Astrocyte (in vitro differentiated cells and primary cell): Measurements from ENCODE around the gene PHKA1. TPM values are rescaled to one million over a fixed set of nuclear protein-coding genes. Genes with fewer than 3 reads are reported as not detected.

Source experiments
- DNase-seq: peaks from one replicate; pipeline ENCODE4 v3.0.0-alpha.2; 2010; ENCODE audit warnings: low read depth
- FAIRE-seq: peaks from 2 replicates; lab custom pipeline; 2011; peaks lifted over from hg19 to GRCh38; lab: Jason Lieb, UNC
- H2AFZ ChIP-seq: 2 replicates; pipeline ENCODE4 v1.6.0; 2012; ENCODE audit warnings: low read depth, low read length, inconsistent platforms
- H3K27ac ChIP-seq: 2 replicates; pipeline ENCODE4 v1.5.1; 2011; ENCODE audit warnings: low read depth, low read length, inconsistent platforms
- H3K27me3 ChIP-seq: 2 replicates; pipeline ENCODE4 v1.6.0; 2011; ENCODE audit warnings: low read length, inconsistent platforms; ENCODE audit not compliant: insufficient read depth
- H3K36me3 ChIP-seq: 2 replicates; pipeline ENCODE4 v1.5.1; 2011; ENCODE audit warnings: low read length, inconsistent platforms; ENCODE audit not compliant: insufficient read depth
- H3K4me1 ChIP-seq: 2 replicates; pipeline ENCODE4 v1.5.1; 2011; ENCODE audit warnings: low read length, inconsistent platforms; ENCODE audit not compliant: insufficient read depth
- H3K4me2 ChIP-seq: 2 replicates; pipeline ENCODE4 v1.6.0; 2012; ENCODE audit warnings: low read length, inconsistent platforms
- H3K4me3 ChIP-seq: 2 replicates; pipeline ENCODE4 v1.5.1; 2011; ENCODE audit warnings: low read depth, mild to moderate bottlenecking, low read length, inconsistent platforms; ENCODE audit not compliant: insufficient read depth
- H3K79me2 ChIP-seq: 2 replicates; pipeline ENCODE4 v1.6.0; 2012; ENCODE audit warnings: mild to moderate bottlenecking, low read length, inconsistent platforms; ENCODE audit not compliant: insufficient read depth
- H3K9ac ChIP-seq: 2 replicates; pipeline ENCODE4 v1.6.0; 2012; ENCODE audit warnings: mild to moderate bottlenecking, low read length, inconsistent platforms
- H3K9me3 ChIP-seq: 2 replicates; pipeline ENCODE4 v1.5.1; 2012; ENCODE audit warnings: low read depth, mild to moderate bottlenecking, low read length, inconsistent platforms; ENCODE audit not compliant: insufficient read depth
- H4K20me1 ChIP-seq: 2 replicates; pipeline ENCODE4 v1.6.0; 2012; ENCODE audit warnings: low read length, inconsistent platforms; ENCODE audit not compliant: insufficient read depth
- H3K27ac Mint-ChIP-seq: one replicate; pipeline ENCODE4 v1.8.0; 2021; ENCODE audit warnings: mild to moderate bottlenecking, mixed read lengths; ENCODE audit not compliant: unreplicated experiment
- H3K27me3 Mint-ChIP-seq: one replicate; pipeline ENCODE4 v1.8.0; 2021; ENCODE audit warnings: low read depth, mixed read lengths; ENCODE audit not compliant: unreplicated experiment
- H3K36me3 Mint-ChIP-seq: one replicate; pipeline ENCODE4 v1.8.0; 2021; ENCODE audit warnings: low read depth, mixed read lengths; ENCODE audit not compliant: unreplicated experiment
- H3K4me1 Mint-ChIP-seq: one replicate; pipeline ENCODE4 v1.8.0; 2021; ENCODE audit warnings: low read depth, mixed read lengths; ENCODE audit not compliant: unreplicated experiment
- H3K4me3 Mint-ChIP-seq: one replicate; pipeline ENCODE4 v1.8.0; 2021; ENCODE audit warnings: mild to moderate bottlenecking, moderate library complexity, mixed read lengths; ENCODE audit not compliant: unreplicated experiment
- H3K9me3 Mint-ChIP-seq: one replicate; pipeline ENCODE4 v1.8.0; 2021; ENCODE audit warnings: mild to moderate bottlenecking, mixed read lengths; ENCODE audit not compliant: unreplicated experiment
- EZH2 ChIP-seq: IDR thresholded peaks from 2 replicates; pipeline ENCODE4 v1.6.1; 2012; ENCODE audit warnings: mild to moderate bottlenecking, low read length, inconsistent platforms; ENCODE audit not compliant: insufficient read depth
- total RNA-seq: library from RNA; stranded (reverse); gene quantifications from 2 replicates; pipeline ENCODE4 v1.2.1, GENCODE V29; 2021
- TF ChIP-seq, protein P1 (sequence below): IDR thresholded peaks from 2 replicates; pipeline ENCODE4 v1.5.1; 2011; ENCODE audit warnings: low read depth, mild to moderate bottlenecking, inconsistent platforms, low read length, moderate library complexity; ENCODE audit not compliant: insufficient read depth

PHKA1 gene
- total RNA-seq, 1 donor from 2014 or later, result 7.5 TPM

DNA sequence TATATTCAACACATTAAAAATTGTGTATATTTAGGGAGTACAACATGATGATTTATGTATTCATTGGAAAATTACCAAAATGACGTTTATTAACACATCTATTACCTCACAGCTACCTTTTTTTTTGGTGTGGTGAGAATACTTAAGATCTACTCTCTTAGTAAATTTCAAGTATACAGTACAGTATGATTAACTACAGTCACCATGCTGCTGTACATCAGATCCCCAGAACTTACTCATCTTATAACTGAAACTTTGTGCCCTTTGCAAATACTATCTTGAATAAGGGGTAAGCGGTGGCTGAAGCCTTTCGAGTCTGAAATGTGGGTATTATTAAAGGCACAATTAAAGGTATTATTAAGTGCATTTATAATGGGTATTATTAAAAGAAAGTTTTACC is 976 bp downstream of the PHKA1 start:
- TF ChIP-seq EZH2, result no peak
- TF ChIP-seq, protein P1, sequence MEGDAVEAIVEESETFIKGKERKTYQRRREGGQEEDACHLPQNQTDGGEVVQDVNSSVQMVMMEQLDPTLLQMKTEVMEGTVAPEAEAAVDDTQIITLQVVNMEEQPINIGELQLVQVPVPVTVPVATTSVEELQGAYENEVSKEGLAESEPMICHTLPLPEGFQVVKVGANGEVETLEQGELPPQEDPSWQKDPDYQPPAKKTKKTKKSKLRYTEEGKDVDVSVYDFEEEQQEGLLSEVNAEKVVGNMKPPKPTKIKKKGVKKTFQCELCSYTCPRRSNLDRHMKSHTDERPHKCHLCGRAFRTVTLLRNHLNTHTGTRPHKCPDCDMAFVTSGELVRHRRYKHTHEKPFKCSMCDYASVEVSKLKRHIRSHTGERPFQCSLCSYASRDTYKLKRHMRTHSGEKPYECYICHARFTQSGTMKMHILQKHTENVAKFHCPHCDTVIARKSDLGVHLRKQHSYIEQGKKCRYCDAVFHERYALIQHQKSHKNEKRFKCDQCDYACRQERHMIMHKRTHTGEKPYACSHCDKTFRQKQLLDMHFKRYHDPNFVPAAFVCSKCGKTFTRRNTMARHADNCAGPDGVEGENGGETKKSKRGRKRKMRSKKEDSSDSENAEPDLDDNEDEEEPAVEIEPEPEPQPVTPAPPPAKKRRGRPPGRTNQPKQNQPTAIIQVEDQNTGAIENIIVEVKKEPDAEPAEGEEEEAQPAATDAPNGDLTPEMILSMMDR, result no peak
- Histone ChIP-seq H3K4me1 (peaks cover 3% of the 10 kb centered on the region), H3K4me3 (peak overlapping the region; percentile 64), H3K4me2 (peak overlapping the region; percentile 84), H2AFZ (no peak overlapping the region), H3K36me3 (no peaks in the 10 kb centered on the region), H3K9ac (no peak overlapping the region), H3K27me3 (no peaks in the 10 kb centered on the region), H3K27ac (no peak overlapping the region), H3K79me2 (no peaks in the 10 kb centered on the region), H3K9me3 (no peaks in the 10 kb centered on the region), H4K20me1 (no peaks in the 10 kb centered on the region)
- no peak overlapping the region for H3K27ac Mint-ChIP-seq
- H3K27me3 Mint-ChIP-seq, result no peaks in the 10 kb centered on the region
- no peaks in the 10 kb centered on the region for H3K36me3 Mint-ChIP-seq
- no peak for DNase-seq
- FAIRE-seq, result no peak
- H3K9me3 Mint-ChIP-seq, result no peaks in the 10 kb centered on the region
- H3K4me3 Mint-ChIP-seq, result peak overlapping the region; percentile 80
- peaks cover 8% of the 10 kb centered on the region for H3K4me1 Mint-ChIP-seq

DNA sequence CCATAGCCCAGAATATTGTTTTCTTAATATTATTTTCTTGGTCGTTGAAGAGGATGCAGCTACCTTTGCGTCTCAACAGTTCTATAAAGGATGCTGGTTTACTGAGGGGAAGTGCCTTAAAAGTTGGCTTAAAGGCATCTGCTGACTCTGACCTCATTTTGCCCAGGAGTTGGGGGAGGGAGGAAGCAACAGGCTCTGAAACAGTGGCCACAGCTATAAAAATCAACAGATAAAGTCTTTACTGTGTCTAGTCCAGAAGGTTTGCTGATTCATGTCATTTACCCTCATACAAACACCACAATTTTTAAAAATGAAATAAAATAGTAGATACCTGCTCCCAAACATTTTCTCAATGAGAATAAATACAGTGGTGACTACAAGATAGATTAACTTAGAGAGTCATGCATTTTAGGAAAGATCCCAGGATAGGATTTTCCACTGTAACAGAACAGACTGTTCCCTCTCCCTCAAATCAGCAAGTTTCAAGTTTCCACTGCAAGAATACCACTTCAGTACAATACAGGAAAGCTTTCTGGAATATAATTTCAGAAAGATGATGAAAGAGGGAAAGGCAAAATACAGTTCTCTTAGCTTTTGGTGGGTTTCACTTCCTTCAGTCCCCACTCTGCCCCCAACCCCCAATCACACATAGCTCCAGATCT is 1.9 kb downstream of the PHKA1 start:
- Mint-ChIP-seq H3K4me3 (peak overlapping the region; percentile 80), H3K27ac (no peak overlapping the region), H3K9me3 (no peaks in the 10 kb centered on the region), H3K27me3 (no peaks in the 10 kb centered on the region), H3K36me3 (no peaks in the 10 kb centered on the region), H3K4me1 (peaks cover 8% of the 10 kb centered on the region)
- FAIRE-seq (peak; percentile 82), DNase-seq (no peak)
- no peak overlapping the region for H3K9ac ChIP-seq
- H4K20me1 ChIP-seq, result no peaks in the 10 kb centered on the region
- H2AFZ ChIP-seq, result no peak overlapping the region
- no peaks in the 10 kb centered on the region for H3K36me3 ChIP-seq
- TF ChIP-seq EZH2, result no peak
- TF ChIP-seq, protein P1, result no peak
- H3K9me3 ChIP-seq, result no peaks in the 10 kb centered on the region
- H3K4me2 ChIP-seq, result no peak overlapping the region
- no peaks in the 10 kb centered on the region for H3K79me2 ChIP-seq
- H3K27ac ChIP-seq, result no peak overlapping the region
- H3K27me3 ChIP-seq, result no peaks in the 10 kb centered on the region
- peaks cover 3% of the 10 kb centered on the region for H3K4me1 ChIP-seq
- no peak overlapping the region for H3K4me3 ChIP-seq

DNA sequence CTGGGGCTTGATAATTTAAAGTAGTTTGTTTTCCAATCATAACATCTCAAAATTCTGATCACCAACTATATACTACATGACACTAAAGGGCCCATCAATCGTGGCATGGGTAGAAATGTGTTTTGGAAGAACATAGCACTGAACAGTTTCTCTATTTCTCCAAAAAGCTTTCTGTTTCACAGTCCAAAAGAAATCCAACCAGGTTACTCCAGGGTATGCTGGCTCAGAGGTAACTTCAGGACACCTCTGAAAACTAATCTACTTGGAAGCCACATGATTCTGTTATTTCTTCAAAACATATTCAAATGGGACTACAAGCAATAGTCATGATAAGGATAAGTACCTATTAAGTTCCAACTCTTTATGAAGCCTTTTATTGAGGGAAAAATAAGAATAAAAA is 8.3 kb downstream of the PHKA1 start:
- DNase-seq (no peak), FAIRE-seq (peak; percentile 9)
- Histone ChIP-seq H4K20me1 (no peaks in the 10 kb centered on the region), H3K4me3 (no peak overlapping the region), H3K4me1 (no peaks in the 10 kb centered on the region), H3K9me3 (no peaks in the 10 kb centered on the region), H3K36me3 (no peaks in the 10 kb centered on the region), H3K27ac (no peak overlapping the region), H3K79me2 (no peaks in the 10 kb centered on the region), H3K27me3 (no peaks in the 10 kb centered on the region), H3K4me2 (no peak overlapping the region), H3K9ac (no peak overlapping the region), H2AFZ (no peak overlapping the region)
- H3K27me3 Mint-ChIP-seq, result no peaks in the 10 kb centered on the region
- H3K27ac Mint-ChIP-seq, result no peak overlapping the region
- no peak for TF ChIP-seq EZH2
- TF ChIP-seq, protein P1, result no peak
- H3K4me1 Mint-ChIP-seq, result no peaks in the 10 kb centered on the region
- H3K36me3 Mint-ChIP-seq, result no peaks in the 10 kb centered on the region
- H3K9me3 Mint-ChIP-seq, result no peaks in the 10 kb centered on the region
- H3K4me3 Mint-ChIP-seq, result no peak overlapping the region
